ENCODE measurements around the gene NOS1AP. TPM values are rescaled to one million over a fixed set of nuclear protein-coding genes. Genes with fewer than 3 reads are reported as not detected.

Gene NOS1AP
- total and polyA plus RNA-seq, 2 experiments from 2014 or later: 5.8 to 6.6 TPM

DNA sequence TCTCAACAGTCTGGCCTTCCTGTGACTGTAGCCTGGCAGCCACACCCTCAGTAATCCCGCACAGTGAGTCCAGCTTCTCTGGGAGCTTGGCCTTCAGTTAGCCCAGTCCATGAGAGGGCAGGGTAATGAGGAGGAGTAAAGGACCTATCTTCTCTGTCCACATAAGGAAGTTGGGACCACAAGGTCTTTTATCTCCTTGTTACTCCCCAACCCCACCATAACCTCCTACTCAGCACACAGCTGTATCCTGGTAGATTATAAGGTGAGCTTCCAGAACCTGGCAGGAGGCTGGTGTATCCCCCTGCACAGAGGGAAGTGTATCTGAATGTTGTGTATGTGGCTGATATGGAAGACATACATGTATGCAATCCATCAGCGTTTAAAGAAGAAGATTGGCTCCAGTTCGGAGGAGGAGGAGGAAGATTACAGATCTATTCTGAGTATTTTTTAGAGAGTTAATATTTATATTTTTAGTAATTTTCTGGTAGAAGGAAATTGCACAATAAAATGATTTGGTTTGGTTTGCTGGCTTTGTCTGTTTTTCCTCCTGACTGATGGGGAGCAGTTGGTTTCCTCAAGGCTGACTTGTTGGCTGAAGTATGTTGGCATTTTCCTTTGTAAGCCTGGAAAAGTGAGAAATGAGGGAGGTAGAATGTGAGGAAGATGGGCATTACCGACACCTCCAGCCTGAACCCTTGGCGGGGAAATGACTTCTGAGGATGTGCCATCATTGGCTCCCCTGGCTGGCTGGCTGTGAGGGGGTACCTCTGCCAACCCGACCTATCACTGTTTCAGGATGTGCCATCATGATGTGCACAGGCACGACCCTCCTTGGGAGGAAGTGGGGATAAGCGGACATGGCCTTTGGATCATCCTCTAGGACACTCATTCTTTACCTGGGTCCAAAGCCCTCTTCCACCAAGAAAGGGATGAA lies 317.1 kb downstream of the NOS1AP start:
- Histone ChIP-seq H3K4me2 (no peak overlapping the region), H3K27me3 (ENCODE audit: insufficient read depth) (no peaks in the 10 kb centered on the region), H3F3A (replicated peaks; ENCODE audit: low read depth) (no peaks in the 10 kb centered on the region), H3K36me3 (ENCODE audit: insufficient read depth) (no peaks in the 10 kb centered on the region), H2AFZ (no peak overlapping the region), H3K79me2 (replicated peaks; ENCODE audit: insufficient read depth) (no peaks in the 10 kb centered on the region), H4K20me1 (replicated peaks; ENCODE audit: insufficient read depth) (no peaks in the 10 kb centered on the region), H3K4me1 (ENCODE audit: insufficient read depth) (peaks cover 4% of the 10 kb centered on the region; the same call in 1 of the 2 replicates), H3K27ac (ENCODE audit: low read depth) (no peak overlapping the region), H3K4me3 (no peak overlapping the region), H3K9me2 (ENCODE audit: insufficient read depth) (no peaks in the 10 kb centered on the region)
- DNase-seq (ENCODE audit: low spot score) (no peak), ATAC-seq (no peak)
- peaks cover 26% of the 10 kb centered on the region for H3K36me3 Mint-ChIP-seq (ENCODE audit: low read depth)
- TF ChIP-seq, protein P1, sequence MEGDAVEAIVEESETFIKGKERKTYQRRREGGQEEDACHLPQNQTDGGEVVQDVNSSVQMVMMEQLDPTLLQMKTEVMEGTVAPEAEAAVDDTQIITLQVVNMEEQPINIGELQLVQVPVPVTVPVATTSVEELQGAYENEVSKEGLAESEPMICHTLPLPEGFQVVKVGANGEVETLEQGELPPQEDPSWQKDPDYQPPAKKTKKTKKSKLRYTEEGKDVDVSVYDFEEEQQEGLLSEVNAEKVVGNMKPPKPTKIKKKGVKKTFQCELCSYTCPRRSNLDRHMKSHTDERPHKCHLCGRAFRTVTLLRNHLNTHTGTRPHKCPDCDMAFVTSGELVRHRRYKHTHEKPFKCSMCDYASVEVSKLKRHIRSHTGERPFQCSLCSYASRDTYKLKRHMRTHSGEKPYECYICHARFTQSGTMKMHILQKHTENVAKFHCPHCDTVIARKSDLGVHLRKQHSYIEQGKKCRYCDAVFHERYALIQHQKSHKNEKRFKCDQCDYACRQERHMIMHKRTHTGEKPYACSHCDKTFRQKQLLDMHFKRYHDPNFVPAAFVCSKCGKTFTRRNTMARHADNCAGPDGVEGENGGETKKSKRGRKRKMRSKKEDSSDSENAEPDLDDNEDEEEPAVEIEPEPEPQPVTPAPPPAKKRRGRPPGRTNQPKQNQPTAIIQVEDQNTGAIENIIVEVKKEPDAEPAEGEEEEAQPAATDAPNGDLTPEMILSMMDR (conservative IDR thresholded peaks at IDR 0.05; ENCODE audit: low read depth in 2 of 2): no peak
- TF ChIP-seq, protein P2, sequence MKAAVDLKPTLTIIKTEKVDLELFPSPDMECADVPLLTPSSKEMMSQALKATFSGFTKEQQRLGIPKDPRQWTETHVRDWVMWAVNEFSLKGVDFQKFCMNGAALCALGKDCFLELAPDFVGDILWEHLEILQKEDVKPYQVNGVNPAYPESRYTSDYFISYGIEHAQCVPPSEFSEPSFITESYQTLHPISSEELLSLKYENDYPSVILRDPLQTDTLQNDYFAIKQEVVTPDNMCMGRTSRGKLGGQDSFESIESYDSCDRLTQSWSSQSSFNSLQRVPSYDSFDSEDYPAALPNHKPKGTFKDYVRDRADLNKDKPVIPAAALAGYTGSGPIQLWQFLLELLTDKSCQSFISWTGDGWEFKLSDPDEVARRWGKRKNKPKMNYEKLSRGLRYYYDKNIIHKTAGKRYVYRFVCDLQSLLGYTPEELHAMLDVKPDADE (IDR thresholded peaks at IDR 0.05): no peak
- TF ChIP-seq, protein P3, sequence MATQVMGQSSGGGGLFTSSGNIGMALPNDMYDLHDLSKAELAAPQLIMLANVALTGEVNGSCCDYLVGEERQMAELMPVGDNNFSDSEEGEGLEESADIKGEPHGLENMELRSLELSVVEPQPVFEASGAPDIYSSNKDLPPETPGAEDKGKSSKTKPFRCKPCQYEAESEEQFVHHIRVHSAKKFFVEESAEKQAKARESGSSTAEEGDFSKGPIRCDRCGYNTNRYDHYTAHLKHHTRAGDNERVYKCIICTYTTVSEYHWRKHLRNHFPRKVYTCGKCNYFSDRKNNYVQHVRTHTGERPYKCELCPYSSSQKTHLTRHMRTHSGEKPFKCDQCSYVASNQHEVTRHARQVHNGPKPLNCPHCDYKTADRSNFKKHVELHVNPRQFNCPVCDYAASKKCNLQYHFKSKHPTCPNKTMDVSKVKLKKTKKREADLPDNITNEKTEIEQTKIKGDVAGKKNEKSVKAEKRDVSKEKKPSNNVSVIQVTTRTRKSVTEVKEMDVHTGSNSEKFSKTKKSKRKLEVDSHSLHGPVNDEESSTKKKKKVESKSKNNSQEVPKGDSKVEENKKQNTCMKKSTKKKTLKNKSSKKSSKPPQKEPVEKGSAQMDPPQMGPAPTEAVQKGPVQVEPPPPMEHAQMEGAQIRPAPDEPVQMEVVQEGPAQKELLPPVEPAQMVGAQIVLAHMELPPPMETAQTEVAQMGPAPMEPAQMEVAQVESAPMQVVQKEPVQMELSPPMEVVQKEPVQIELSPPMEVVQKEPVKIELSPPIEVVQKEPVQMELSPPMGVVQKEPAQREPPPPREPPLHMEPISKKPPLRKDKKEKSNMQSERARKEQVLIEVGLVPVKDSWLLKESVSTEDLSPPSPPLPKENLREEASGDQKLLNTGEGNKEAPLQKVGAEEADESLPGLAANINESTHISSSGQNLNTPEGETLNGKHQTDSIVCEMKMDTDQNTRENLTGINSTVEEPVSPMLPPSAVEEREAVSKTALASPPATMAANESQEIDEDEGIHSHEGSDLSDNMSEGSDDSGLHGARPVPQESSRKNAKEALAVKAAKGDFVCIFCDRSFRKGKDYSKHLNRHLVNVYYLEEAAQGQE (IDR thresholded peaks at IDR 0.05; ENCODE audit: unreplicated experiment): no peak
- TF ChIP-seq ZNF114 (CRISPR knock-in tag; IDR thresholded peaks at IDR 0.05) (no peak), ZNF331 (CRISPR knock-in tag; IDR thresholded peaks at IDR 0.05; ENCODE audit: low read depth) (no peak), NANOG (IDR thresholded peaks at IDR 0.05; ENCODE audit: borderline replicate concordance) (no peak), CREB1 (CRISPR knock-in tag; IDR thresholded peaks at IDR 0.05; ENCODE audit: low read depth) (no peak), JUNB (IDR thresholded peaks at IDR 0.05; ENCODE audit: unreplicated experiment) (no peak), POLR2AphosphoS5 (IDR thresholded peaks at IDR 0.05; ENCODE audit: low read depth) (no peak), STAT1 (IDR thresholded peaks at IDR 0.05; ENCODE audit: unreplicated experiment) (no peak), EZH2phosphoT487 (IDR thresholded peaks at IDR 0.05; ENCODE audit: unreplicated experiment) (no peak)
- TF ChIP-seq, protein P4, sequence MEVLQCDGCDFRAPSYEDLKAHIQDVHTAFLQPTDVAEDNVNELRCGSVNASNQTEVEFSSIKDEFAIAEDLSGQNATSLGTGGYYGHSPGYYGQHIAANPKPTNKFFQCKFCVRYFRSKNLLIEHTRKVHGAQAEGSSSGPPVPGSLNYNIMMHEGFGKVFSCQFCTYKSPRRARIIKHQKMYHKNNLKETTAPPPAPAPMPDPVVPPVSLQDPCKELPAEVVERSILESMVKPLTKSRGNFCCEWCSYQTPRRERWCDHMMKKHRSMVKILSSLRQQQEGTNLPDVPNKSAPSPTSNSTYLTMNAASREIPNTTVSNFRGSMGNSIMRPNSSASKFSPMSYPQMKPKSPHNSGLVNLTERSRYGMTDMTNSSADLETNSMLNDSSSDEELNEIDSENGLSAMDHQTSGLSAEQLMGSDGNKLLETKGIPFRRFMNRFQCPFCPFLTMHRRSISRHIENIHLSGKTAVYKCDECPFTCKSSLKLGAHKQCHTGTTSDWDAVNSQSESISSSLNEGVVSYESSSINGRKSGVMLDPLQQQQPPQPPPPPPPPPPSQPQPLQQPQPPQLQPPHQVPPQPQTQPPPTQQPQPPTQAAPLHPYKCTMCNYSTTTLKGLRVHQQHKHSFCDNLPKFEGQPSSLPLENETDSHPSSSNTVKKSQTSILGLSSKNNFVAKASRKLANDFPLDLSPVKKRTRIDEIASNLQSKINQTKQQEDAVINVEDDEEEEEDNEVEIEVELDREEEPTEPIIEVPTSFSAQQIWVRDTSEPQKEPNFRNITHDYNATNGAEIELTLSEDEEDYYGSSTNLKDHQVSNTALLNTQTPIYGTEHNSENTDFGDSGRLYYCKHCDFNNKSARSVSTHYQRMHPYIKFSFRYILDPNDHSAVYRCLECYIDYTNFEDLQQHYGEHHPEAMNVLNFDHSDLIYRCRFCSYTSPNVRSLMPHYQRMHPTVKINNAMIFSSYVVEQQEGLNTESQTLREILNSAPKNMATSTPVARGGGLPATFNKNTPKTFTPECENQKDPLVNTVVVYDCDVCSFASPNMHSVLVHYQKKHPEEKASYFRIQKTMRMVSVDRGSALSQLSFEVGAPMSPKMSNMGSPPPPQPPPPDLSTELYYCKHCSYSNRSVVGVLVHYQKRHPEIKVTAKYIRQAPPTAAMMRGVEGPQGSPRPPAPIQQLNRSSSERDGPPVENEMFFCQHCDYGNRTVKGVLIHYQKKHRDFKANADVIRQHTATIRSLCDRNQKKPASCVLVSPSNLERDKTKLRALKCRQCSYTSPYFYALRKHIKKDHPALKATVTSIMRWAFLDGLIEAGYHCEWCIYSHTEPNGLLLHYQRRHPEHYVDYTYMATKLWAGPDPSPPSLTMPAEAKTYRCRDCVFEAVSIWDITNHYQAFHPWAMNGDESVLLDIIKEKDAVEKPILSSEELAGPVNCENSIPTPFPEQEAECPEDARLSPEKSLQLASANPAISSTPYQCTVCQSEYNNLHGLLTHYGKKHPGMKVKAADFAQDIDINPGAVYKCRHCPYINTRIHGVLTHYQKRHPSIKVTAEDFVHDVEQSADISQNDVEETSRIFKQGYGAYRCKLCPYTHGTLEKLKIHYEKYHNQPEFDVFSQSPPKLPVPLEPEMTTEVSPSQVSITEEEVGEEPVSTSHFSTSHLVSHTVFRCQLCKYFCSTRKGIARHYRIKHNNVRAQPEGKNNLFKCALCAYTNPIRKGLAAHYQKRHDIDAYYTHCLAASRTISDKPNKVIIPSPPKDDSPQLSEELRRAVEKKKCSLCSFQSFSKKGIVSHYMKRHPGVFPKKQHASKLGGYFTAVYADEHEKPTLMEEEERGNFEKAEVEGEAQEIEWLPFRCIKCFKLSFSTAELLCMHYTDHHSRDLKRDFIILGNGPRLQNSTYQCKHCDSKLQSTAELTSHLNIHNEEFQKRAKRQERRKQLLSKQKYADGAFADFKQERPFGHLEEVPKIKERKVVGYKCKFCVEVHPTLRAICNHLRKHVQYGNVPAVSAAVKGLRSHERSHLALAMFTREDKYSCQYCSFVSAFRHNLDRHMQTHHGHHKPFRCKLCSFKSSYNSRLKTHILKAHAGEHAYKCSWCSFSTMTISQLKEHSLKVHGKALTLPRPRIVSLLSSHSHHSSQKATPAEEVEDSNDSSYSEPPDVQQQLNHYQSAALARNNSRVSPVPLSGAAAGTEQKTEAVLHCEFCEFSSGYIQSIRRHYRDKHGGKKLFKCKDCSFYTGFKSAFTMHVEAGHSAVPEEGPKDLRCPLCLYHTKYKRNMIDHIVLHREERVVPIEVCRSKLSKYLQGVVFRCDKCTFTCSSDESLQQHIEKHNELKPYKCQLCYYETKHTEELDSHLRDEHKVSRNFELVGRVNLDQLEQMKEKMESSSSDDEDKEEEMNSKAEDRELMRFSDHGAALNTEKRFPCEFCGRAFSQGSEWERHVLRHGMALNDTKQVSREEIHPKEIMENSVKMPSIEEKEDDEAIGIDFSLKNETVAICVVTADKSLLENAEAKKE (CRISPR knock-in tag; IDR thresholded peaks at IDR 0.05): no peak
- no peak overlapping the region for H3K4me3 Mint-ChIP-seq
- no peak overlapping the region for H3K27ac Mint-ChIP-seq
- no peaks in the 10 kb centered on the region for H3K9me3 Mint-ChIP-seq
- H3K27me3 Mint-ChIP-seq (ENCODE audit: insufficient read depth, low read depth, poor library complexity): peaks cover 29% of the 10 kb centered on the region
- H3K4me1 Mint-ChIP-seq: peaks cover 35% of the 10 kb centered on the region
